Measurements from ENCODE around the gene ATP7A. TPM values are rescaled to one million over a fixed set of nuclear protein-coding genes. Genes with fewer than 3 reads are reported as not detected.

Gene ATP7A
- polyA plus RNA-seq, 12 donors, result 7.5 to 11.5 (median 10.1) TPM; not detected in 1

Other genes starting within 250 kb of the ATP7A start
- gene ATRX, start 124.5 kb upstream of the ATP7A start, polyA plus RNA-seq (ENCODE audit: insufficient read length in 12 of 12), result 100 to 1,000 TPM in 1 of 12 donors, 10 to 100 TPM in 11; 48.2 to 306 (median 59.9) TPM
- 10 to 100 TPM in 11 of 12 donors, not detected in 1; 39.7 to 56.2 (median 48.3) TPM for gene MAGT1, start 15.3 kb upstream of the ATP7A start, polyA plus RNA-seq (ENCODE audit: insufficient read length in 12 of 12)
- 100 to 1,000 TPM in 11 of 12 donors, not detected in 1; 201 to 304 (median 278) TPM for gene COX7B, start 11.2 kb upstream of the ATP7A start, polyA plus RNA-seq (ENCODE audit: insufficient read length in 12 of 12)
- gene PGAM4, start 58.9 kb downstream of the ATP7A start, polyA plus RNA-seq (ENCODE audit: insufficient read length in 12 of 12), result under 1 TPM in 5 of 12 donors, not detected in 7; 0.27 to 0.95 (median 0.42) TPM
- 100 to 1,000 TPM; 109 to 329 (median 275) TPM for gene PGK1, start 193.6 kb downstream of the ATP7A start, polyA plus RNA-seq (ENCODE audit: insufficient read length in 12 of 12)
- gene TAF9B, start 229.0 kb downstream of the ATP7A start, polyA plus RNA-seq (ENCODE audit: insufficient read length in 12 of 12), result 10 to 100 TPM in 11 of 12 donors, not detected in 1; 26.6 to 38.5 (median 35.3) TPM